Stimulated activated CD4-positive, alpha-beta T cell treated with anti-CD3 and anti-CD28 coated beads, Interleukin-2, amount 100 ng/mL, for 24 hours (primary cell): Measurements from ENCODE around the gene TRIM17.

Source experiments
- DNase-seq, 2 donors: peaks; one replicate each; pipeline ENCODE4 v3.0.0-alpha.2; 2020

The TRIM17 gene, protein sequence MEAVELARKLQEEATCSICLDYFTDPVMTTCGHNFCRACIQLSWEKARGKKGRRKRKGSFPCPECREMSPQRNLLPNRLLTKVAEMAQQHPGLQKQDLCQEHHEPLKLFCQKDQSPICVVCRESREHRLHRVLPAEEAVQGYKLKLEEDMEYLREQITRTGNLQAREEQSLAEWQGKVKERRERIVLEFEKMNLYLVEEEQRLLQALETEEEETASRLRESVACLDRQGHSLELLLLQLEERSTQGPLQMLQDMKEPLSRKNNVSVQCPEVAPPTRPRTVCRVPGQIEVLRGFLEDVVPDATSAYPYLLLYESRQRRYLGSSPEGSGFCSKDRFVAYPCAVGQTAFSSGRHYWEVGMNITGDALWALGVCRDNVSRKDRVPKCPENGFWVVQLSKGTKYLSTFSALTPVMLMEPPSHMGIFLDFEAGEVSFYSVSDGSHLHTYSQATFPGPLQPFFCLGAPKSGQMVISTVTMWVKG

DNA sequence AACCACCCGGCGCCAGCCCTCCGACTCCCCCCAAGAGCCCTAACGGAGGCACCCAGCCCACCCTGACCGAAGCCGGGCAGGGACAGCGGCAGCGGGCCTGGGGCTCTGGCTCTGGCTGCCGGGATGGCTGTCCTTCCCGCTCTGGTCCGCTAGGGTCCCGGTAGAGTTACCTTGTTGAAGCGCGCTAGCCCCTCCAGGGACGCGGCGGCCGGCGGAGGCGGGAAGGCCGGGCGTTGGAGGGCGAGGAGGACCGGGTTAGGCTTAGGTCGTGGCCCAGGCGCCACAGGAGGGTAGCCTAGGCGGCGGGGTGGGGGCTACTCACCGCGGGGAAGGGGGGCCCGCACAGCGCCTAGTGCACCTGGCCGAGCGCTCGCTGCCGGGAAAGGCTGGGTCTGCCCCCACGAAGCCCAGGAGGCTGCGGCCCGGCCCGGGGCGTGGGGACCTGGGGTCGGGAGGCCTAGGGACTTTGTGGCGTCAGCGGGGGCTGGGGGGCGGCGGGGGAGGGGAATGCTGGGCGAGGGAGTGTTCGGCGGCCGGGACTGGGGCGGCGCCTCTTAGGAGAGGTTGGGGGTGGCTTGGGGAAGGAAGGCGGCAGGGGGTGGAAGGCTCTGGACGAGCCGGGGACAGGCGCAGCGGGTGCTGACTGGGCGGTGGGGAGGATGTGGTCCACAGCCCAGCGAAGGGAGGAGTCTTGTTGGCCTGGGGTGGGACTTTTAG is at the start of gene TRIM17:
Gene TRIM17, minus strand, starts transcription at position 645 of the 717 bp plus-strand sequence. CDS start 1,789 bp downstream, outside the sequence.
- peak; percentile 49 to 54 for DNase-seq

DNA sequence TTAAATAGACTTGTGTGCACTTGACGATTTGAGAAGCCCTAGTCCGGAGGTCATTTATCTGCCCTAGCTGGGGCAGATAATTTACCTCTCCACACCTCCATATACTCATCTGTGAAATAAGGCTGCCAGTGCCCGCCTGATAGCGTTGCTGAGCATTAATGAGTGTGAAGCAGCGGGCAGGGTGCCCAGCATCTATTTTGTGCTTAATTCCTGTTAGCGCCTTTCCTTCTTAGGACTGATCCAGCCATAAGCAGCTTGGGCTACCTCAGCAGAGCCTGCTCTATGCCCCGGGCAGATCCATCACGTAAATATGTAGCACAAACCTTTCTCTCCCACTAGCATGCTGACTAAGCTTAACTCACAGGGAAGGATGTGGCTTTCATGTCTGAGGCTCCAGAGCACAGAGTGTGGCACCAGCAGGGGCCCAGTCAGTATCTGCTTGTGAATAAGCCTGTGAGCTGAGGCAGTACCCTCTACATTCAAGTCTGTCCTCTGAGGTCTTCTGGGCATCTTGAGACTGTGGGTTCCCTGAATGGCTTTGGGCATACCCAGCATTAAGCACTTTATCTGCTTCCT is 49.0 kb upstream of the TRIM17 start:
- no peak for DNase-seq

DNA sequence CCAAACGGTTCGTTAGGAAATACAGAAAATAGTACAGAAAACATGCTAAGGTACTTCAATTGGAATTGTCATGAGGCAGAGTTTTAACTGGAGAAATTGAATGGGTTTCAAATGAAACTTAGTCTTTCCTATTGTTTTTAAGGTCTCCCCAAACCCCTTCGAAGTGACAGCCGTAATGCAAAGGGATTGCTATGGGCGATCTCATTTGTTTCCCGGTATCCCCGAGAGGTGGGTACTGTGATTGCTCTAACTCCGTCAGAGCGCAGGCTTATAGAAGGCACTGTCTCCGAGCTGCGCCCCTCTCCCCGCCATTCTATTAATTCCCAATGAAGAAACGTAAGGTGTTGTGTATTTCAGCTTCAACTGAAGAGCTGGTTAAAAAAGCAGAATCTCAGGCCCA is 48.5 kb upstream of the TRIM17 start:
- DNase-seq, result no peak

DNA sequence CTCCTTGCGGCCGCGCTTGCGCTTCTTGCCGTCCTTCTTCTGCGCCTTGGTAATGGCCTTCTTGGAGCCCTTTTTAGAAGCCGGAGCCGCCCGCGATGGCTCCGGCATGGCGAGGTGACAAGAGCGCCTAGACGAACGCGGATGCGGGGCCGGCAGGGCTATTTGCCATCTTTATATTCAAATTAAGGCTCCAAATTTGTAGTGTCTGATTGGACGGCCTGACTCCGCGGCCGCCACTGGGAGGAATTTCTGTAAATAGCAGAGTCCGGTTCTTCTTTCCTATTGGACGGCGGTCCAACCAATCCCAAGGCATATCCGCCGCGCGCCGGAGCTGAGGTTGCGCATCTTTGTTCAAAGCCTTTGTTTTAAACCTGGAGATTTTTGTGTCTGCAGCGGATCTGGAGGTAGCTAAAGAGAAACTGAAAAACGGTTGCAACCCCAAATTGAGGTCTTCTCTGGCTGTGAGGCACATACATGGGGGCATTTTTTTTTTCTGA is 47.9 kb upstream of the TRIM17 start:
- peak; percentile 88 to 89 for DNase-seq

DNA sequence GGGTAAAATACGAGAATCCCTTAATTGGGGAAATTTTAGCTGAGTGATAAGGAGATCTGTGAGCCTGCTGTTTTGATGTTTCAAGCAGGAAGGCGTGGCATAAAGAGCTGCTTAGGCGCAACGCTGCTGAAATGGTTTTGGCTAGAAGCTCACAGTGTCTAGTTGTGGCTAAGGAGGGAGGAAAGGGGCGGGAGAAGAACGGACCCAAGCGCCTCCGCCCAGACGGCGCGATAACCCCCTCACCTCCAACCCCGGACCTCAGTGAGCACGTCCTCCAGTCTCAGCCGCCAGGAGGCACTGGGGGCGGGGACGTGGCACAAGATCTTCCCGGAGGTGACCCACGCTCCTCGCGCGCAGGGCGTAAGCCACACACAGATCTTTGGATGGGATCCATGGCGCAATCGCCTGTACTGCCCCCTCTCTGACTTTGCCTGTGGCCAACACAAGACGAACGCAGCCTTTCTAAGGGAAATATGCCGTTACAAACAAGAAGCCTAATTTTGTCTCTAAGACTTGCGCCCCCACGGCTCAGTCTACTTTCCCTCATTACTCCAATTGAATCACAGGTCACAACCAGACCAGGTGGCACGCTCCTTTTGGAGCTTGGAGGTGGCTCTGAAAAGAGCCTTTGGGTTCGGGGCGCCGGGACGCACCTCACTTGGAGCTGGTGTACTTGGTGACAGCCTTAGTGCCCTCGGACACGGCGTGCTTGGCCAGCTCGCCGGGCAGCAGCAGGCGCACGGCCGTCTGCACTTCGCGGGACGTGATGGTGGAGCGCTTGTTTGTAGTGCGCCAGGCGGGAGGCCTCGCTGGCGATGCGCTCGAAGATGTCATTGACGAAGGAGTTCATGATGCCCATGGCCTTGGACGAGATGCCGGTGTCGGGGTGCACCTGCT is 47.1 kb upstream of the TRIM17 start:
- peak; percentile 58 to 76 for DNase-seq

DNA sequence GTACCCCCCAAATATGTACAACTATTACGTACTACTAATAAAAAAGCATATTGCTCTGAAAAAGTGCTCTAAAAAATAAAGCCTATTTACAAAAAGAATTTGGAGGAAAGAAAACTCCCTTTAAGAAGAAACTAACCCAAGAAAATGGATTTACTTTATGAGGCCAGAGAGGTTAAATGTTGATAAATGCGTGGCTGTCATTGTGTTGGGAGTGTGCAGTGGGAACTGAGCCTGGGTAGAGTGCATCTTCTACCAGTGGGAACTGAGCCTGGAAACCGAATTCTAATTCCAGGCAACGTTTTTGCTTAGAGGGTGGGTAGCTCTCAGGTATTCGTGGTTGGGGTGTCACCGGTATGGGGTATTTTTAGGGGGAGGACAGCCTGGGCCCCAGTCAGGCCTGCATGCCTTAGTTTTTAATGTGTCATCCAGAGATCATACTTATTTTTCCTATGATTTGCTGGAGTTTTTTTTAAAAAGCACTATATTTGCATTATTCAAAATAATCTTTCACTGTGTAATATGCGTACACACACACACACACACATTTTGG is 46.4 kb upstream of the TRIM17 start:
- no peak for DNase-seq

DNA sequence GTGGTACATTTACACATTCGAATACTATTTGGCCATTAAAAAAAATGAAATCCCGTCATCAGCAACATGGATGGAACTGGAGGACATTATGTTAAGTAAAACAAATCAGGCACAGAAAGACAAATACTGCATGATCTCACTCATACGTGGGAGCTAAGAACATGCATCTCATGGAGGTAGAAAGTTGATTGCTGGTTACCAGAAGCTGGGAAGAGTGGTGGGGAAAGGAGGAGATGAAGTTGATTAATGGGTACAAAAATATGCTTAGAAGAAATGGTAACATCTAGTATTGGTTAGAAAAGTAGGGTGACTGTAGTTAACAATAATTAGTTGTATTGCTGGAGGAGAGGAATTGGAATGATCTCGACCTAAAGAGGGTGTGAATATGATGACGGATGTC is 45.9 kb upstream of the TRIM17 start:
- no peak for DNase-seq

DNA sequence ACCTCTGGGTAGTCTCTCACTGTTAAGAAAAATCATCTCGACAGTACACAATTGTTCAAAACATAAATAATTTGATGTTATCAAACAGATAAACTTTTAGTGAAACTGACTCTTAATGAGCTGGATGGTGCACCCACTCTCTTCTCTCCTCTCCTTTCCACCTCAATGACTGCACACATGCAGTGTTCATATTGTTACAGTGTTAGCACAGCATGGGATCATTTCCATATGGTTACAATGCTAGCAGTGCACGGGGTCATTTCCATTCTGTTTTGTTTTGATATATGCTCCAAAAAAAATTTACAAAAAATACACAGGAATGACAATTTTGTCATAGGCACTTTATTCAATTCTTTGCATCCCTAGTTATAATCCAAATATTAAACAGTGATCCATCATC is 44.2 kb upstream of the TRIM17 start:
- DNase-seq, result no peak

DNA sequence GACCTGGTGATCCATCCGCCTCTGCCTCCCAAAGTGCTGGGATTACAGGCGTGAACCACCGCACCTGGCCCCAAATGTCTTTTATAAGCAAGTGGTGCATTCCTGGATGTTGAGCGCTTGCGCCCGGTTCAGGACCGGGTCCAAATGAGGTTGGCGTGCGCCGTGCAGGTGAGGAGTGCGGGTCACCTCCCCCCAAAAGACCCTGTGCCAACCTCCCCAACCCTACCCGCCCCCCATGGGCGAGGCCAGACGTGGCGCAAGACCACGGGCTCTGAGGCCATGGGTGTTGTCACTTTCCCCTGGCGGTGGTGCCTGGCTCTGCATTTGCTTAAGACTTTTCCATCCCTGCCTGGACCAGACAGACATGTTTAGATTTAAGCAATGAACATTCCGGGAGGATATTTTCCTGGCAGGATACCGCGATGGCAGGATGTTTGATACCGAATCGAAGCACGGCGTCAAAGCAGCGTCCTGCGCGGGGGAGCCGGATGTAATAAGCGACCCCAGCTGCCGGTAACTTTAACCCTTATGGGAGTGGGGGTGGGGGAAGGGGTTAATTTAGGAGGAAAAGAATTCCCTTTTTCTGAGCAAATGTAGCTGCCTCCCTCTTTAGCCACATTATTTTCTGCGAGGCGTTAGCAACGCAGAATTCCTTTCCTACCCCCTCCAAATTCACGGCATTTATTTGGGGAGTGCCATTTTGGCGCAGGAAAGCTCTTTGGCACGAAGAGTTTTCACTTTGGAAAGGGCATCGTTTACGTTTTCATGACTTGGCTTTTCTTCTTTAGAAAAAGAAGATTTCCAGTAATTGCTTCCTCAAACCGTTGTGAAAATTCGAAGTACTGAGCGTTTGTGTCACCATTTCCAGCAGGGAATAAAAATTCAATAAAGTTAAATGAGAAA is 42.7 kb upstream of the TRIM17 start:
- DNase-seq, result peak; percentile 58 to 72

DNA sequence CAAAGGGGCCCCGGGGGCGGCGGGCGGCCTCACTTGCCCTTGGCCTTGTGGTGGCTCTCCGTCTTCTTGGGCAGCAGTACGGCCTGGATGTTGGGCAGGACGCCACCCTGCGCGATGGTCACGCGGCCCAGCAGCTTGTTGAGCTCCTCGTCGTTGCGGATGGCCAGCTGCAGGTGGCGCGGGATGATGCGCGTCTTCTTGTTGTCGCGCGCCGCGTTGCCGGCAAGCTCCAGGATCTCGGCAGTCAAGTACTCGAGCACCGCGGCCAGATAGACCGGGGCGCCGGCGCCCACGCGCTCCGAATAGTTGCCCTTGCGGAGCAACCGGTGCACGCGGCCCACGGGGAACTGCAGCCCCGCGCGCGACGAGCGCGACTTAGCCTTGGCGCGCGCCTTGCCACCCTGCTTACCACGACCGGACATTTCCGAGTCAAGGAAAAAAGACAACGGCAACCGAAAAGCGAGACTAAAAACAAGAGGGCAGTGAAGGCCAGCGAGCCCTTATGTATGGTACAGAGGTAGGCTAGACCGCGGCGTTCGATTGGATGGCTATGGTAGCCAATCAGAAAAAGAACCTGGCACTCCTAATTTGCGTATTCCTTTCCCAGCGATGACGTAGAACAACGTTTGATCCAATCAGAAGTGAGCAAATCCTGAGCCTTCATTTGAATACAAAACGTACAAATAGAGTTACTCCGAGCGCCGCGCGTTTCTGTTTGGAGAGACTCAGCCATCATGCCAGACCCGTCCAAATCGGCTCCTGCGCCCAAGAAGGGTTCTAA is 40.9 kb upstream of the TRIM17 start:
- peak; percentile 81 for DNase-seq

DNA sequence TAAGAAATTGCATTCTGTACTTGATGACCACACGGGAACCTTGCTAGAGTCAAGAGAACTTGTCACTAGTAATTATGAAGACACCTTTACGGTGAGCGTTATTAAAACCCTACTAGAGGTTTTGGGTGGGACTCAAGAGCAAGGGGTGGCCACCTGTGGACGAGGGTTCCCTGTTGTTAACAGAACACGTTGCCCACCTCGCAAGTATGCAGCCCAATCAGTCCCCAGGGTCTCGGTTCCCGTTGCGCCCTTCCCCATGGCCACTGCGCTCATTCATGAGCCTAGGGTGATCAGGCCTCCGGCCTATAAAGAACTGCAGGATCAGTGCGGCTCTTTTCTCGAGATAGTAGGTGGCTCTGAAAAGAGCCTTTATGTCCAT is 40.3 kb upstream of the TRIM17 start:
- no peak for DNase-seq

DNA sequence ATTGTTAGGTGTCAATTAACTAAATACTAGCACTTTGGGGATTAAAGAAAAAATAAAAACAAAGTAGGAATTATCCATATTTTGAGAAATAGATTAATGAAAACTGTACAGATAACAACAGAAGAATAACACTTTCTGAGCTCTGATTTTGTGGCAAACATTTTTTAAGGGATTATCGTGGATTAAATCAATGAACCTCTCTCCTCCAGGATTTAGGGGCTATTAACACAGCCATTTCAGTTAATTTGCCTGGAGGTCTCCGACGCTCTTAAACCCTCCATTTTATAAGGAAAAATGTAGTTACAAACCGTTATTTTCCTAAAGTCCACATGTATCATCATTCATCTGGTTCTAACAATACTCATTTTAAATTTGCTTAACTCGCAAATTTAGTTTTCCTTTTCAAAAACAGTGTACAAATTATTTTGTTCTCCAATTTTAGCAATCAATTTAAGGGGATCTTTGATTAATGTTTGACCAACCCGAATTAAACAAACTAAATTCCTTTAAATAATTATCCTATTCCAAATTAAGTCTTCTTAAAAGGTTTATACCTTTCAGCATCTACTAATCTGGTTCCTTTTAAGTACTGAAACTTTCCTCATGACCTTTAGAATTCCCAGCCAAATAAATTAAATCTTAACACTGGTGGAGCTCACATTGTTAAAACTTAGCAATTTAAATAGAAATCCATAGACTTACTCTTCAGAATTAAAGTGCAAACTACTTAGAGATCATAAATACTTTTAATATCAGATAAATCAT is 39.8 kb upstream of the TRIM17 start:
- no peak for DNase-seq

DNA sequence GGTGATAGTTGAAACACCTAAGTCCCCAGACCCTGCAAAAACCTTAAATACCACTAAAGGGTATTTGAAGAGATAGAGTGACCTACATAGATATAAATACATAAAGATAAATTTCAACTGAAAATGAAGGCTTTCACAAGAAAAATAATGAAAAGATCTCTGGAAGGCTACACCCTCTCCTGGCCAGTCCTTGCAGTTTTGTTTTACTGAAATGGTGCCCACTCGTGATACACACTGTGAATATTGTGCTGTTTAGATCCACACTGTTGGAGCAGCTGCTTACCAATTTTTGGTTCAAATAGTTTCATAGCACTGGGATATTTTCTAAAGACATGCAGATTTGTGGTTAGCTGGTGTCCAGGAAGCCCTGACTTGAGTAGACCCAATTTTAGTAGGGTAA is 39.1 kb upstream of the TRIM17 start:
- DNase-seq, result no peak

DNA sequence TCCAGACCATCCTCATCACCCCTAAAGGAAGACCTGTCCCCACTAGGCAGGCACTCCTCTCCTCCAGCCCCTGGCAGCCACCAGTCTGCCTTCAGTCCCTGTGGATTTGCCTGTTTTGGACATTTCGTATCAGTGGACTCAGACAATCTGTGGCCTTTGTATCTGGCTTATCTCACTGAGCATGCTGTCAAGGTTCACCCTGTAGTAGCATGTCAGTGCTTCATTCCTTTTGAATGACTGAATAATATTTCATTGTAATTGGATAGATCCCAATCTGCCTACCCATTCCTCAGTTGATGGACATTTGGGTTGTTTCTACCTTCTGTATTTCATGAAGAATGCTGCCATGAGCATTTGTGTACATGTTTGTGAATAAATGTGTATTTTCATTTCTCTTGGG is 37.6 kb upstream of the TRIM17 start:
- no peak for DNase-seq

DNA sequence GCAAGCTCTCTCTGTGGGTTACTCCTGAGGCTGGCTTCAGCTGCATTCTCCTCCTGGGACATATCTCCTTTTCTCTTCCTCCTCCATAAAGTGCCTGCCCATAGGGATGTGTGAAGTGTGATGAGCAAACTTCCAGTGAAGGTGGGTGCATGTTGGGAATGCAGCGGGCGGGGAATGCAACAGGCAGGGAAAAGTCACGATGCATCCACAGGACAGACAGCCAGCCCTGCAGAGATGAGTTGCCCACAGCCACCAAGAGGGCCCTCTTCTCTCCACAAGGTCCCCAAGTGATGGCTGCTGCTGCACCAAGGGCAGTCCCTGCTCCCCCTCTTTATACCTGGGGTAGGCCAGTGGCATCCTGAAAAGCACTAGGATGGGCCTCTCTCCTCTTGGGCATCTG is 37.0 kb upstream of the TRIM17 start:
- no peak for DNase-seq

DNA sequence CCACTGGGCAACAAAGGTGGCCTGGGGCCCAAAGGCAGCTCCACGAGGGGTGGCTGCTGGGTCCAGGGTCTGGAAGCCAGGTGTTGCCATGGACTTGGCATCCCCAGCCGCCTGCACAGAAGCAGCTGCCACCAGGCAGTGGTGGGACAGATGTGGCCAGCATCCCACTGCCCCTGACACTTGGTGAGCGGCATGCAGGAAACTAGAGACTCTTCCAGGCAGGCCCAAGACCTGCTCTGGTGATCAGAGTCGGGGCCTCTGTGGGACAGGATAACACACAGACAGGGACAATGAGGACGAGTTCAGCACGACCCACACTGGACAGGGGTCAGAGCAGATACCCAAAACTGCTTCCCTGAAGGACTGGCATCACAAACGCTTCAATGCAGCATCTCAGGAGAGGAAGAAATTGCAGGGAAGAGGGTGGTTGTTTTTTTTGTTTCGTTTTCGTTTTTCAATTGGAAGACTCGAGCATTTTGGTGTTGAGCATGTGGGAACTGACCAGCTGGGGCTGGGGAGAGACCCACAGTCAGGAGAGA is 36.4 kb upstream of the TRIM17 start:
- no peak for DNase-seq

DNA sequence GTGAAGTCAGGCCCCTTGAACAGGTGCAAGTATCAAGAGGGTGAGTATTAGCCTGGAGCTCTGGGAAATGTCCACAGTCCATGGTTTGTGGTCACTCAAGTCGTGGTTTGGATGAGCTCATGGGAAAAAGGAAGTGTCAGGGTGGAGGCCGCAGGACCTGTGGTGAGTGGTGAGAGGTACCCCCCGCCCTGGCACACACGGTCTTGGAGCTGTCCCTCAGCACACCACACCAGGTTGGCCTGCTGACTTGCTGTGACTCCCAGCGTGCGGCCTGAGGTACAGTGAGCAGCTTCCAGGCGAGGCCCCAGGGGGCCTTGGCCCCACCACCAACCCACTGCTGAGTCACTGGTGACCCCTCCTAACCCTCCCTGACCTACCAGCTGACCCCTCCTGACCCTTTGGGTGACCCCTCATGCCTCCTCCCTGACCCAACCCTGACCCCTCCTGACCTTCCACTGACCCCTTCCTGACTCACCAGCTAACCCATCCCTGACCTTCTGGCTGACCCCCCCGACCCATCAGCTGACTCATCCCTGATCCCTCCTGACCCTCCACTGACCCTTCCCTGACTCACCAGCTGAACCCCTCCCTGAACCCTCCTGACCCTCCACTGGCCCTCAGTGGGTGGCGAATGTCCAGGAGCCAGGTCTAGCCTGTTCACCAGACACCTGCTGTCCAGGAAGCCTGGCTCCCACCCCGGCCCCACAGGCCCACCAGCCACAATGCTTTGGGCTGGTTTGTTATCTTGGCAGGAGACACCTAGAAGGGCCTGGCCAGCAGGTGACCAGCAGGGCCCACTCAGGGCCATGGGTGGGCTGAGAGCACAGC is 35.7 kb upstream of the TRIM17 start:
- DNase-seq, result no peak

DNA sequence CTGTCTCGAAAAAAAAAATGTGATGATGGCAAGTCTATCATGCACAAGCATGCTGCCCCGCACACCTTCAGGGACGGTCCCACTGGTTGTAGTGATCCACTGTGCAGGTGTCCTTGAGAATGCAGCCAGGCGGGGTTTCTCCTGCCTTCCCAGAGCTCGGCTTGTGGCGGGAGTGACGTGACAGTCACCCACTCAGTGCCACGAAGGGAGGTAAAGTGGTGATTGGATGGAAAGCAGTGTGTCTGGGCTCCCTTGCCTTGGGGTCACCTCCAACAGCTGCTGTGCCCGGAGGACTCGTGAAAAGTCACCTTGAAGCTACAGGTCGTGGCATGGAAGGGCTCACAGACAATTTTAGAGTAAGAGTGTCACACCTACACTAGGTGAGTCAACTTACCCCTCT is 33.5 kb upstream of the TRIM17 start:
- DNase-seq, result no peak
